HepG2 (cell line): Measurements from ENCODE around the gene BLOC1S4. TPM values are rescaled to one million over a fixed set of nuclear protein-coding genes. Genes with fewer than 3 reads are reported as not detected.
A peak's percentile ranks its signal among the peaks of the same experiment; 100 is the strongest.

Experiments
- AGO1 ChIP-seq: fragments of 200-400 bp; formaldehyde crosslinking; IDR thresholded peaks from 2 replicates; pipeline ENCODE4 v1.6.1; 2017; ENCODE audit warnings: mild to moderate bottlenecking, low read depth, low read length, moderate library complexity; ENCODE audit not compliant: poor library complexity, severe bottlenecking
- CEBPG ChIP-seq: IDR thresholded peaks from 2 replicates; pipeline ENCODE4 v1.6.1; 2016
- E2F2 ChIP-seq: sonication (generic); formaldehyde crosslinking; IDR thresholded peaks from 2 replicates; pipeline ENCODE4 v1.4.0; 2020; ENCODE audit warnings: missing genetic modification reagents, borderline replicate concordance
- ELF1 ChIP-seq: sonication (generic); formaldehyde crosslinking; IDR thresholded peaks from 2 replicates; pipeline ENCODE4 v1.4.0; 2020; ENCODE audit warnings: missing genetic modification reagents
- ETV5 ChIP-seq: IDR thresholded peaks from 2 replicates; pipeline ENCODE4 v1.6.1; 2018; ENCODE audit warnings: missing biosample characterization, missing genetic modification reagents, inconsistent platforms, borderline replicate concordance
- GFI1 ChIP-seq: sonication (generic); formaldehyde crosslinking; IDR thresholded peaks from 2 replicates; pipeline ENCODE4 v1.5.0; 2020; ENCODE audit warnings: missing genetic modification reagents, mild to moderate bottlenecking, borderline replicate concordance
- GMEB1 ChIP-seq: sonication (generic); formaldehyde crosslinking; IDR thresholded peaks from 2 replicates; pipeline ENCODE4 v1.5.1; 2020; ENCODE audit warnings: missing genetic modification reagents, mild to moderate bottlenecking, borderline replicate concordance
- NCOA1 ChIP-seq: sonication (generic); formaldehyde crosslinking; IDR thresholded peaks from 2 replicates; pipeline ENCODE4 v1.9.0; 2021; ENCODE audit warnings: missing genetic modification reagents
- NRL ChIP-seq: sonication (generic); formaldehyde crosslinking; IDR thresholded peaks from 2 replicates; pipeline ENCODE4 v1.5.0; 2020; ENCODE audit warnings: missing genetic modification reagents, mild to moderate bottlenecking, moderate library complexity, borderline replicate concordance
- PHF20 ChIP-seq: sonication (generic); formaldehyde crosslinking; IDR thresholded peaks from 2 replicates; pipeline ENCODE4 v1.5.0; 2020; ENCODE audit warnings: mild to moderate bottlenecking, missing genetic modification reagents
- RFX1 ChIP-seq: fragments of 450-650 bp; IDR thresholded peaks from 2 replicates; pipeline ENCODE4 v1.6.1; 2017
- SAP130 ChIP-seq: IDR thresholded peaks from 2 replicates; pipeline ENCODE4 v1.6.1; 2016; ENCODE audit warnings: low read depth
- SCMH1 ChIP-seq: sonication (generic); formaldehyde crosslinking; IDR thresholded peaks from 2 replicates; pipeline ENCODE4 v1.9.0; 2021; ENCODE audit warnings: missing genetic modification reagents, mild to moderate bottlenecking, borderline replicate concordance
- SIN3A ChIP-seq: IDR thresholded peaks from 2 replicates; pipeline ENCODE4 v1.6.1; 2011; ENCODE audit warnings: low read depth, mild to moderate bottlenecking, control low read depth, low read length, borderline replicate concordance
- SIX1 ChIP-seq: sonication (generic); formaldehyde crosslinking; IDR thresholded peaks from 2 replicates; pipeline ENCODE4 v1.4.0; 2020; ENCODE audit warnings: missing genetic modification reagents, borderline replicate concordance
- TBP ChIP-seq: sonication (generic); formaldehyde crosslinking; IDR thresholded peaks from 2 replicates; pipeline ENCODE4 v1.5.0; 2020; ENCODE audit warnings: missing genetic modification reagents
- ZFP90 ChIP-seq: sonication (generic); formaldehyde crosslinking; IDR thresholded peaks from 2 replicates; pipeline ENCODE4 v1.8.0; 2022; ENCODE audit warnings: missing genetic modification reagents, mild to moderate bottlenecking, inconsistent platforms, borderline replicate concordance
- ZMAT5 ChIP-seq: sonication (generic); formaldehyde crosslinking; IDR thresholded peaks from 2 replicates; pipeline ENCODE4 v1.5.0; 2020; ENCODE audit warnings: mild to moderate bottlenecking, low read depth, missing genetic modification reagents, borderline replicate concordance
- ZMYM2 ChIP-seq: sonication (generic); formaldehyde crosslinking; IDR thresholded peaks from 2 replicates; pipeline ENCODE4 v1.8.0; 2022; ENCODE audit warnings: mild to moderate bottlenecking, missing genetic modification reagents
- ZNF143 ChIP-seq: sonication (generic); formaldehyde crosslinking; IDR thresholded peaks from 2 replicates; pipeline ENCODE4 v1.4.0; 2020; ENCODE audit warnings: missing genetic modification reagents
- ZNF180 ChIP-seq: sonication (generic); formaldehyde crosslinking; IDR thresholded peaks from 2 replicates; pipeline ENCODE4 v1.4.0; 2020; ENCODE audit warnings: low read depth, missing genetic modification reagents, borderline replicate concordance
- ZNF260 ChIP-seq: sonication (generic); formaldehyde crosslinking; IDR thresholded peaks from 2 replicates; pipeline ENCODE4 v1.4.0; 2020; ENCODE audit warnings: missing genetic modification reagents, low read depth, mild to moderate bottlenecking, borderline replicate concordance
- ZNF296 ChIP-seq: sonication (generic); formaldehyde crosslinking; conservative IDR thresholded peaks from 2 replicates; pipeline ENCODE4 v1.5.0; 2020; ENCODE audit warnings: mild to moderate bottlenecking, missing genetic modification reagents
- ZNF441 ChIP-seq: sonication (generic); formaldehyde crosslinking; IDR thresholded peaks from 2 replicates; pipeline ENCODE4 v1.7.0; 2021; ENCODE audit warnings: missing genetic modification reagents, borderline replicate concordance
- ZNF710 ChIP-seq: sonication (generic); formaldehyde crosslinking; IDR thresholded peaks from 2 replicates; pipeline ENCODE4 v1.5.0; 2020; ENCODE audit warnings: mild to moderate bottlenecking, missing genetic modification reagents, borderline replicate concordance
- polyA plus RNA-seq, 8 experiments: library from polyadenylated mRNA; depleted of rRNA in 3 of 8; stranded (reverse) in 7 of 8; unstranded in 1 of 8; fragments of >200 nt; fragmentation: Illumina TruSeq in 4 of 8; extraction: Trizol in 4 of 8; gene quantifications; 2 replicates each; pipeline versions ENCODE4 v1.2.1 to v1.2.3, GENCODE V29; 2011 to 2016; ENCODE audit warnings: low read depth in 4 of 8, missing spikeins in 1 of 8, mixed read lengths in 1 of 8; ENCODE audit not compliant: insufficient read depth in 1 of 8
- total RNA-seq, 5 experiments: library from RNA; depleted of rRNA; stranded (reverse); fragments of >200 nt; fragmentation: Illumina TruSeq; extraction: Trizol; gene quantifications; 2 replicates each; pipeline ENCODE4 v1.2.3, GENCODE V29; 2016; ENCODE audit warnings: low read depth in 1 of 5

The BLOC1S4 gene
- total and polyA plus RNA-seq, 2 of the 13 experiments (the other 11 are each of a cell fraction or from before 2014, with no cell fraction given): 15.5 to 20.9 TPM

GRCh38 chr4:6689506-6689960 lies 26.4 kb upstream of the BLOC1S4 start (continued):
- peak; percentile 22; the same call in 1 of the 2 replicates for TF ChIP-seq SIN3A
- TF ChIP-seq TBP (CRISPR knock-in tag): no peak
- TF ChIP-seq PHF20 (CRISPR knock-in tag): no peak
- TF ChIP-seq SAP130 (CRISPR knock-in tag): no peak
- peak; percentile 64; the same call in 1 of the 2 replicates for TF ChIP-seq NRL (CRISPR knock-in tag)
- TF ChIP-seq RFX1: no peak
- TF ChIP-seq SCMH1: no peak
- no peak for TF ChIP-seq ZMYM2 (CRISPR knock-in tag)
- TF ChIP-seq SIX1: no peak
- TF ChIP-seq AGO1: peak; percentile 42
- no peak for TF ChIP-seq ZNF441 (CRISPR knock-in tag)
- no peak for TF ChIP-seq NCOA1 (CRISPR knock-in tag)
- no peak for TF ChIP-seq CEBPG
- no peak for TF ChIP-seq E2F2
- 0 out of 2 replicates have a peak, but pooled peaks have one; percentile 14 for TF ChIP-seq ELF1 (CRISPR knock-in tag)
- 0 out of 2 replicates have a peak, but pooled peaks have one; percentile 0 for TF ChIP-seq ETV5 (CRISPR knock-in tag)
- no peak for TF ChIP-seq ZNF296 (CRISPR knock-in tag)
- TF ChIP-seq ZNF260 (CRISPR knock-in tag): no peak
- no peak for TF ChIP-seq ZNF180 (CRISPR knock-in tag)
- TF ChIP-seq ZNF710 (CRISPR knock-in tag): no peak
- TF ChIP-seq GMEB1 (CRISPR knock-in tag): no peak
- TF ChIP-seq ZFP90: no peak
- TF ChIP-seq ZMAT5 (CRISPR knock-in tag): no peak
- no peak for TF ChIP-seq GFI1 (CRISPR knock-in tag)
- no peak for TF ChIP-seq ZNF143
